ENCODE measurements around the gene USHBP1. TPM values are rescaled to one million over a fixed set of nuclear protein-coding genes. Genes with fewer than 3 reads are reported as not detected.

Gene USHBP1
- total and polyA plus RNA-seq, 2 of the 13 experiments (the other 11 are each of a cell fraction or from before 2014, with no cell fraction given): 0.15 to 1.5 TPM

DNA sequence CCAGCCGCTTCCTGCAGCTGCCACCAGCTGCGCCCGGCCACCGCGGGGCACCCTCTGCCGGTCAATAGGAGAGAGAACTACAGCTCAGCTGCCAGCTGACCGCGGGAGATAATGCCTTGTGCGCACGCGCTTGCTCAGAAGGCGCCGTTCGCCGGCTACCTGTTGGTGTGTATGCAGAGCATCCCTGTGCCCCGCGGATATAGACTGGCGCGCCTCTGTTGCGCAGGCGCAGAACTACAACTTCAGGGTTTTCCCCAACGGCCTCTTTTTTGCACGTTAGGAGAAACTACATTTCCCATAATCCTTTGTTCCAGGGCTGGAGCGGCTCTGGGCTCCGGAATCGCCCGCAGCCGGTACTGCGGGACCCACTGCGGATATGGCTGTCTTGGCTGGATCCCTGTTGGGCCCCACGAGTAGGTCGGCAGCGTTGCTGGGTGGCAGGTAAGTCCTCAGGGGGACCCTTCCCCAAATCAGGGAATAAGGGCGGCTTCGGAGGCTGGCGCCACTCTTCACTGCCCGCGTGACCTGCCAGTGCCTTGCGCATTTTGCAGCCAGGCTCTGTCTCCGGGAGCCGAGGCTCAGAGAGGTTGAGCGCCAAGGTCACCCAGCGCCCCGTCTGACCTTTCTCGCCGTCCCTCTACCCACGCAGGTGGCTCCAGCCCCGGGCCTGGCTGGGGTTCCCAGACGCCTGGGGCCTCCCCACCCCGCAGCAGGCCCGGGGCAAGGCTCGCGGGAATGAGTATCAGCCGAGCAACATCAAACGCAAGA, 41.2 kb upstream of the USHBP1 start, which contains the start of gene MRPL34 (continued):
- TF ChIP-seq, protein P1, sequence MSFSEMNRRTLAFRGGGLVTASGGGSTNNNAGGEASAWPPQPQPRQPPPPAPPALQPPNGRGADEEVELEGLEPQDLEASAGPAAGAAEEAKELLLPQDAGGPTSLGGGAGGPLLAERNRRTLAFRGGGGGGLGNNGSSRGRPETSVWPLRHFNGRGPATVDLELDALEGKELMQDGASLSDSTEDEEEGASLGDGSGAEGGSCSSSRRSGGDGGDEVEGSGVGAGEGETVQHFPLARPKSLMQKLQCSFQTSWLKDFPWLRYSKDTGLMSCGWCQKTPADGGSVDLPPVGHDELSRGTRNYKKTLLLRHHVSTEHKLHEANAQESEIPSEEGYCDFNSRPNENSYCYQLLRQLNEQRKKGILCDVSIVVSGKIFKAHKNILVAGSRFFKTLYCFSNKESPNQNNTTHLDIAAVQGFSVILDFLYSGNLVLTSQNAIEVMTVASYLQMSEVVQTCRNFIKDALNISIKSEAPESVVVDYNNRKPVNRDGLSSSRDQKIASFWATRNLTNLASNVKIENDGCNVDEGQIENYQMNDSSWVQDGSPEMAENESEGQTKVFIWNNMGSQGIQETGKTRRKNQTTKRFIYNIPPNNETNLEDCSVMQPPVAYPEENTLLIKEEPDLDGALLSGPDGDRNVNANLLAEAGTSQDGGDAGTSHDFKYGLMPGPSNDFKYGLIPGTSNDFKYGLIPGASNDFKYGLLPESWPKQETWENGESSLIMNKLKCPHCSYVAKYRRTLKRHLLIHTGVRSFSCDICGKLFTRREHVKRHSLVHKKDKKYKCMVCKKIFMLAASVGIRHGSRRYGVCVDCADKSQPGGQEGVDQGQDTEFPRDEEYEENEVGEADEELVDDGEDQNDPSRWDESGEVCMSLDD (CRISPR knock-in tag; IDR thresholded peaks at IDR 0.05; ENCODE audit: borderline replicate concordance): 0 out of 2 replicates have a peak, but pooled peaks have one; percentile 40
- TF ChIP-seq SRY (CRISPR knock-in tag; IDR thresholded peaks at IDR 0.05) (0 out of 2 replicates have a peak, but pooled peaks have one; percentile 9), ZNF292 (CRISPR knock-in tag; IDR thresholded peaks at IDR 0.05; ENCODE audit: borderline replicate concordance, low read depth) (no peak), PTBP1 (IDR thresholded peaks at IDR 0.05; ENCODE audit: low read depth, low read length, poor library complexity, severe bottlenecking) (no peak), ZBTB20 (CRISPR knock-in tag; IDR thresholded peaks at IDR 0.05; ENCODE audit: borderline replicate concordance, low read depth) (peak; percentile 45; the same call in 1 of the 2 replicates), ZFP90 (CRISPR knock-in tag; IDR thresholded peaks at IDR 0.05; ENCODE audit: borderline replicate concordance) (no peak), MED8 (CRISPR knock-in tag; IDR thresholded peaks at IDR 0.05; ENCODE audit: insufficient replicate concordance) (no peak), ZNF333 (CRISPR knock-in tag; IDR thresholded peaks at IDR 0.05; ENCODE audit: borderline replicate concordance) (no peak), MAF1 (CRISPR knock-in tag; IDR thresholded peaks at IDR 0.05; ENCODE audit: borderline replicate concordance) (0 out of 2 replicates have a peak, but pooled peaks have one; percentile 34), TSC22D2 (CRISPR knock-in tag; IDR thresholded peaks at IDR 0.05; ENCODE audit: borderline replicate concordance) (peak; percentile 61; the same call in 1 of the 2 replicates), HDAC1 (CRISPR knock-in tag; IDR thresholded peaks at IDR 0.05) (peak; percentile 92), ZNF660 (CRISPR knock-in tag; IDR thresholded peaks at IDR 0.05; ENCODE audit: borderline replicate concordance, low read depth) (no peak), MED13 (CRISPR knock-in tag; IDR thresholded peaks at IDR 0.05) (peak; percentile 46; the same call in 1 of the 2 replicates), DNMT3B (CRISPR knock-in tag; conservative IDR thresholded peaks at IDR 0.05) (0 out of 2 replicates have a peak, but pooled peaks have one; percentile 25), KAT7 (CRISPR knock-in tag; IDR thresholded peaks at IDR 0.05; ENCODE audit: borderline replicate concordance) (peak; percentile 90; the same call in 1 of the 2 replicates), AKAP8 (CRISPR knock-in tag; IDR thresholded peaks at IDR 0.05) (peak; percentile 43; the same call in 1 of the 2 replicates), FOXK1 (CRISPR knock-in tag; IDR thresholded peaks at IDR 0.05; ENCODE audit: borderline replicate concordance, low read depth) (peak; percentile 79; the same call in 1 of the 2 replicates), FOXP1 (IDR thresholded peaks at IDR 0.05) (no peak; the same call in 1 of the 2 replicates), FOXP1 (CRISPR knock-in tag; IDR thresholded peaks at IDR 0.05) (no peak), RFXAP (CRISPR knock-in tag; IDR thresholded peaks at IDR 0.05; ENCODE audit: borderline replicate concordance) (no peak)
- TF ChIP-seq, protein P2, sequence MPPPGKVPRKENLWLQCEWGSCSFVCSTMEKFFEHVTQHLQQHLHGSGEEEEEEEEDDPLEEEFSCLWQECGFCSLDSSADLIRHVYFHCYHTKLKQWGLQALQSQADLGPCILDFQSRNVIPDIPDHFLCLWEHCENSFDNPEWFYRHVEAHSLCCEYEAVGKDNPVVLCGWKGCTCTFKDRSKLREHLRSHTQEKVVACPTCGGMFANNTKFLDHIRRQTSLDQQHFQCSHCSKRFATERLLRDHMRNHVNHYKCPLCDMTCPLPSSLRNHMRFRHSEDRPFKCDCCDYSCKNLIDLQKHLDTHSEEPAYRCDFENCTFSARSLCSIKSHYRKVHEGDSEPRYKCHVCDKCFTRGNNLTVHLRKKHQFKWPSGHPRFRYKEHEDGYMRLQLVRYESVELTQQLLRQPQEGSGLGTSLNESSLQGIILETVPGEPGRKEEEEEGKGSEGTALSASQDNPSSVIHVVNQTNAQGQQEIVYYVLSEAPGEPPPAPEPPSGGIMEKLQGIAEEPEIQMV (CRISPR knock-in tag; IDR thresholded peaks at IDR 0.05; ENCODE audit: low read depth): no peak
- TF ChIP-seq, protein P3, sequence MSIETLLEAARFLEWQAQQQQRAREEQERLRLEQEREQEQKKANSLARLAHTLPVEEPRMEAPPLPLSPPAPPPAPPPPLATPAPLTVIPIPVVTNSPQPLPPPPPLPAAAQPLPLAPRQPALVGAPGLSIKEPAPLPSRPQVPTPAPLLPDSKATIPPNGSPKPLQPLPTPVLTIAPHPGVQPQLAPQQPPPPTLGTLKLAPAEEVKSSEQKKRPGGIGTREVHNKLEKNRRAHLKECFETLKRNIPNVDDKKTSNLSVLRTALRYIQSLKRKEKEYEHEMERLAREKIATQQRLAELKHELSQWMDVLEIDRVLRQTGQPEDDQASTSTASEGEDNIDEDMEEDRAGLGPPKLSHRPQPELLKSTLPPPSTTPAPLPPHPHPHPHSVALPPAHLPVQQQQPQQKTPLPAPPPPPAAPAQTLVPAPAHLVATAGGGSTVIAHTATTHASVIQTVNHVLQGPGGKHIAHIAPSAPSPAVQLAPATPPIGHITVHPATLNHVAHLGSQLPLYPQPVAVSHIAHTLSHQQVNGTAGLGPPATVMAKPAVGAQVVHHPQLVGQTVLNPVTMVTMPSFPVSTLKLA (IDR thresholded peaks at IDR 0.05): peak; percentile 50
- TF ChIP-seq, protein P4, sequence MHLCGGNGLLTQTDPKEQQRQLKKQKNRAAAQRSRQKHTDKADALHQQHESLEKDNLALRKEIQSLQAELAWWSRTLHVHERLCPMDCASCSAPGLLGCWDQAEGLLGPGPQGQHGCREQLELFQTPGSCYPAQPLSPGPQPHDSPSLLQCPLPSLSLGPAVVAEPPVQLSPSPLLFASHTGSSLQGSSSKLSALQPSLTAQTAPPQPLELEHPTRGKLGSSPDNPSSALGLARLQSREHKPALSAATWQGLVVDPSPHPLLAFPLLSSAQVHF (CRISPR knock-in tag; IDR thresholded peaks at IDR 0.05): no peak

Measured in HepG2 (cell line).